Measurements from ENCODE around the gene ADAT3.

- no peak for TF ChIP-seq CTCF (IDR thresholded peaks at IDR 0.05)
- TF ChIP-seq POLR2A (IDR thresholded peaks at IDR 0.05), result no peak
Measured at GRCh38 chr19:1909761-1910080, 4.5 kb downstream of the ADAT3 start.
